ENCODE data around the gene KLHL29. TPM values are rescaled to one million over a fixed set of nuclear protein-coding genes. Genes with fewer than 3 reads are reported as not detected.

Gene KLHL29
- total RNA-seq, 1 experiment from 2014 or later: 2.4 TPM

GRCh38 chr2:23480957-23481797 is 96.2 kb downstream of the KLHL29 start:
- no CpG with 5 or more reads among the region's 17 CpGs for WGBS (ENCODE audit: extremely low coverage, insufficient read length, low lambda C conversion rate)
- Histone ChIP-seq H2BK120ac (ENCODE audit: low read depth, low read length, poor library complexity, severe bottlenecking) (no peak overlapping the region), H3K14ac (ENCODE audit: insufficient read depth, low read length) (no peak overlapping the region), H3K9me3 (ENCODE audit: control insufficient read depth, low read depth, low read length) (no peaks in the 10 kb centered on the region), H2BK15ac (ENCODE audit: low read depth, low read length) (no peak overlapping the region), H4K8ac (replicated peaks; ENCODE audit: insufficient read length, low read depth, low read length) (no peak overlapping the region), H3K4me2 (ENCODE audit: insufficient read depth, insufficient read length, low read length) (no peak overlapping the region), H3K23ac (ENCODE audit: insufficient read length, low read depth, low read length) (no peak overlapping the region), H2BK12ac (ENCODE audit: insufficient read length, low read depth, low read length) (no peak overlapping the region), H3K27ac (ENCODE audit: insufficient read length, low read depth, low read length) (no peak overlapping the region), H2BK5ac (ENCODE audit: insufficient read length, low read length) (no peak overlapping the region), H3K23me2 (ENCODE audit: insufficient read length, low read depth, low read length, poor library complexity, severe bottlenecking) (no peaks in the 10 kb centered on the region), H3K79me2 (ENCODE audit: insufficient read depth, low read length) (no peaks in the 10 kb centered on the region), H2AK5ac (ENCODE audit: insufficient read length, low read length) (no peak overlapping the region), H2BK20ac (ENCODE audit: low read depth, low read length, poor library complexity, severe bottlenecking) (no peak overlapping the region), H3K18ac (ENCODE audit: insufficient read length, low read depth, low read length) (peak overlapping the region; percentile 10), H2AFZ (ENCODE audit: low read length) (no peak overlapping the region), H3K27me3 (ENCODE audit: insufficient read depth, low read length) (no peaks in the 10 kb centered on the region), H4K20me1 (ENCODE audit: control insufficient read depth, insufficient read depth, insufficient read length) (no peaks in the 10 kb centered on the region), H3K79me1 (ENCODE audit: insufficient read depth, low read depth, low read length, poor library complexity, severe bottlenecking) (no peaks in the 10 kb centered on the region), H3K4me1 (ENCODE audit: insufficient read depth, low read length) (peaks cover 7% of the 10 kb centered on the region; the same call in 1 of the 2 replicates), H4K91ac (ENCODE audit: insufficient read length, low read depth, low read length) (no peak overlapping the region), H3K4ac (ENCODE audit: low read depth, low read length) (no peak overlapping the region; the same call in 1 of the 2 replicates), H3K56ac (ENCODE audit: insufficient read length, low read depth, low read length) (no peak overlapping the region), H3K9ac (ENCODE audit: extremely low read depth, insufficient read length, low read length) (no peak overlapping the region), H4K5ac (ENCODE audit: insufficient read length, low read depth, low read length) (no peak overlapping the region), H3T11ph (ENCODE audit: low read length) (no peak overlapping the region)
- H3K4me1 Mint-ChIP-seq: peaks cover 49 to 58% of the 10 kb centered on the region in 2 experiments
- H3K9me3 Mint-ChIP-seq: no peaks in the 10 kb centered on the region
- peak overlapping the region; percentile 11 to 84 (median 83); a peak in 5 of 7 replicates for H3K27ac Mint-ChIP-seq
- H3K27me3 Mint-ChIP-seq (ENCODE audit: low read depth): peaks cover 25% of the 10 kb centered on the region
- H3K36me3 Mint-ChIP-seq (ENCODE audit: insufficient read depth in 1 of 3, low read depth in 3 of 3): no peaks in the 10 kb centered on the region; a peak in 1 of 7 replicates
- DNase-seq: peak; percentile 84
- TF ChIP-seq, protein P1, sequence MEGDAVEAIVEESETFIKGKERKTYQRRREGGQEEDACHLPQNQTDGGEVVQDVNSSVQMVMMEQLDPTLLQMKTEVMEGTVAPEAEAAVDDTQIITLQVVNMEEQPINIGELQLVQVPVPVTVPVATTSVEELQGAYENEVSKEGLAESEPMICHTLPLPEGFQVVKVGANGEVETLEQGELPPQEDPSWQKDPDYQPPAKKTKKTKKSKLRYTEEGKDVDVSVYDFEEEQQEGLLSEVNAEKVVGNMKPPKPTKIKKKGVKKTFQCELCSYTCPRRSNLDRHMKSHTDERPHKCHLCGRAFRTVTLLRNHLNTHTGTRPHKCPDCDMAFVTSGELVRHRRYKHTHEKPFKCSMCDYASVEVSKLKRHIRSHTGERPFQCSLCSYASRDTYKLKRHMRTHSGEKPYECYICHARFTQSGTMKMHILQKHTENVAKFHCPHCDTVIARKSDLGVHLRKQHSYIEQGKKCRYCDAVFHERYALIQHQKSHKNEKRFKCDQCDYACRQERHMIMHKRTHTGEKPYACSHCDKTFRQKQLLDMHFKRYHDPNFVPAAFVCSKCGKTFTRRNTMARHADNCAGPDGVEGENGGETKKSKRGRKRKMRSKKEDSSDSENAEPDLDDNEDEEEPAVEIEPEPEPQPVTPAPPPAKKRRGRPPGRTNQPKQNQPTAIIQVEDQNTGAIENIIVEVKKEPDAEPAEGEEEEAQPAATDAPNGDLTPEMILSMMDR (conservative IDR thresholded peaks at IDR 0.05): no peak; the same call in 2 of the 3 replicates
- H3K4me3 Mint-ChIP-seq: no peak overlapping the region
